Measurements from ENCODE around the gene PXT1. TPM values are rescaled to one million over a fixed set of nuclear protein-coding genes. Genes with fewer than 3 reads are reported as not detected.

Gene PXT1
- total RNA-seq, 2 experiments from 2014 or later, result 0.15 to 0.29 TPM

DNA sequence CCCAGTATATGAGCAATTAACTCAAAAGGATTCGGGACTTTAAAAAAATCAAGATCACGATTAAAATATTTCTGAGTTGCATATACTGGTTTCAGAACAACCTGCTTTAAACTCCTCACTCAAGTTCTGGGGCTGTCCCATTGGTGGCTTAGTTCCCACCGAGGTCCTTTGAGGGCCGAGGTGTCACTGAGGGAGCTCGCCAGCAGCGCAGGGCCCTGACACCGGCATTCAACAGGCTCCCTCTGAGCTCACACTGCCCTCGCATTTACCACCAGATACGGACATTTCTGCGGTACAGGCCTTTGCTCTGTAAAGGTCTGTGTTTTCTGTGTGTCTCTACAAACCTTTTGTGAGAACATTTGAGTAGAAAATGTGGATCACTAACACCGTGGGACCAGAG, 81.6 kb downstream of the PXT1 start:
- intact Hi-C loops (cut with micrococcal nuclease), result no loop called here
- H3K9me3 Mint-ChIP-seq, result no peaks in the 10 kb centered on the region
- no peaks in the 10 kb centered on the region for H3K36me3 Mint-ChIP-seq (ENCODE audit: low read depth)
- CTCF ChIA-PET, result interaction anchor here (1.3 to 3.7 kb wide), 6 partner anchors 17 to 338 kb away, joined by 3 to 26 read pairs (median 4); no protein-coding TSS in a partner anchor
- H3K27me3 Mint-ChIP-seq (ENCODE audit: low read depth), result no peaks in the 10 kb centered on the region
- no peak overlapping the region for H3K4me3 Mint-ChIP-seq
- H3K27ac Mint-ChIP-seq, result no peak overlapping the region
- peaks cover 7% of the 10 kb centered on the region for H3K4me1 Mint-ChIP-seq (ENCODE audit: low read depth)
- no peak for DNase-seq

- no peaks in the 10 kb centered on the region for H3K36me3 Mint-ChIP-seq (ENCODE audit: low read depth)
- no peaks in the 10 kb centered on the region for H3K27me3 Mint-ChIP-seq (ENCODE audit: low read depth)
- H3K4me3 Mint-ChIP-seq, result no peak overlapping the region
- no peaks in the 10 kb centered on the region for H3K9me3 Mint-ChIP-seq
- CTCF ChIA-PET, result interaction anchor here (0.7 to 3.7 kb wide), 15 partner anchors 8 to 338 kb away, joined by 3 to 26 read pairs (median 3); no protein-coding TSS in a partner anchor
- DNase-seq, result peak; percentile 83
- intact Hi-C loops (cut with micrococcal nuclease), result loop anchor here (1.0 kb wide), 5 partner anchors 19 to 333 kb away; partner anchors contain the start of gene MAPK14
- peaks cover 9% of the 10 kb centered on the region for H3K4me1 Mint-ChIP-seq (ENCODE audit: low read depth)
- H3K27ac Mint-ChIP-seq, result no peak overlapping the region
Measured at GRCh38 chr6:36360241-36361054, 82.2 kb downstream of the PXT1 start.

GRCh38 chr6:36358226-36358915, 84.3 kb downstream of the PXT1 start:
- no peak overlapping the region for H3K4me3 Mint-ChIP-seq

GRCh38 chr6:36357872-36358225, 84.8 kb downstream of the PXT1 start:
- DNase-seq, result peak; percentile 19
- no peak overlapping the region for H3K4me3 Mint-ChIP-seq
- H3K9me3 Mint-ChIP-seq, result peaks cover 3% of the 10 kb centered on the region
- peaks cover 2% of the 10 kb centered on the region for H3K27me3 Mint-ChIP-seq (ENCODE audit: low read depth)
- intact Hi-C loops (cut with micrococcal nuclease), result loop anchor here (5.0 kb wide), 1 partner anchor 161 kb away; the partner anchor contains the start of gene BRPF3
- peaks cover 10% of the 10 kb centered on the region for H3K4me1 Mint-ChIP-seq (ENCODE audit: low read depth)
- no peaks in the 10 kb centered on the region for H3K36me3 Mint-ChIP-seq (ENCODE audit: low read depth)
- H3K27ac Mint-ChIP-seq, result no peak overlapping the region
- CTCF ChIA-PET, result interaction anchor here (0.6 to 1.9 kb wide), 10 partner anchors 10 to 329 kb away, joined by 3 to 17 read pairs (median 3); partner anchors contain the start of genes BNIP5 and MAPK14

More at GRCh38 chr6:36358226-36358915, 84.3 kb downstream of the PXT1 start:
- no peaks in the 10 kb centered on the region for H3K9me3 Mint-ChIP-seq
- CTCF ChIA-PET, result interaction anchor here (0.6 to 1.9 kb wide), 12 partner anchors 9 to 330 kb away, joined by 3 to 17 read pairs (median 4); partner anchors contain the start of genes BNIP5 and MAPK14
- DNase-seq, result no peak
- peaks cover 2% of the 10 kb centered on the region for H3K27me3 Mint-ChIP-seq (ENCODE audit: low read depth)
- peaks cover 10% of the 10 kb centered on the region for H3K4me1 Mint-ChIP-seq (ENCODE audit: low read depth)
- no peak overlapping the region for H3K27ac Mint-ChIP-seq
- intact Hi-C loops (cut with micrococcal nuclease), result loop anchor here (5.0 kb wide), 1 partner anchor 161 kb away; the partner anchor contains the start of gene BRPF3
- H3K36me3 Mint-ChIP-seq (ENCODE audit: low read depth), result no peaks in the 10 kb centered on the region

GRCh38 chr6:36355819-36356218, 86.8 kb downstream of the PXT1 start:
- Mint-ChIP-seq H3K4me3 (no peak overlapping the region), H3K4me1 (ENCODE audit: low read depth) (peaks cover 10% of the 10 kb centered on the region), H3K36me3 (ENCODE audit: low read depth) (no peaks in the 10 kb centered on the region), H3K9me3 (peaks cover 5% of the 10 kb centered on the region), H3K27me3 (ENCODE audit: low read depth) (peaks cover 2% of the 10 kb centered on the region), H3K27ac (no peak overlapping the region)
- no peak for DNase-seq
- CTCF ChIA-PET, result interaction anchor here (0.6 kb wide), 1 partner anchor 28 kb away, joined by 4 read pairs; no protein-coding TSS in a partner anchor
- intact Hi-C loops (cut with micrococcal nuclease), result loop anchor here (5.0 kb wide), 1 partner anchor 159 kb away; the partner anchor contains the start of gene BRPF3

DNA sequence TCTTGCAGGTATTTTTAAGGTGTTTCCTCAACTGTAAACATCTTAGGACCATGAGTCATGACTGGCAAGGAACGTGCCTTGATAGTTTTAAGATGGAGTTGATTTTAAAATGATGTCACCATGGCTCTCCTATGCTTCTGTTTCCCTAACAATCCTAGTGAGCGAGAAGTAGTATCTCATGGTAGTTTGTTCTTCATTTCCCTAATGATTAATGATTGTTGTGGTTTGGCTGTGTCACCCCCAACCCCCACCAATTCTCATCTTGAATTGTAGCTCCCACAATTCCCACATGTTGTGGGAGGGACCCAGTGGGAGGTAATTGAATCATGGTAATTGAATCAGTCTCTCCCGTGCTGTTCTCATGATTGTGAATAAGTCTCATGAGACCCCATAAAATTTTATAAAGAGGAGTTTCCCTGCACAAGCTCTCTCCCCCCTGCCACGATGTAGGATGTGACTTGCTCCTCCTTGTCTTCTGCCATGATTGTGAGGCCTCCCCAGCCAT, 89.2 kb downstream of the PXT1 start:
- H3K27me3 Mint-ChIP-seq (ENCODE audit: low read depth), result peaks cover 2% of the 10 kb centered on the region
- H3K4me1 Mint-ChIP-seq (ENCODE audit: low read depth), result peaks cover 10% of the 10 kb centered on the region
- DNase-seq, result no peak
- H3K36me3 Mint-ChIP-seq (ENCODE audit: low read depth), result no peaks in the 10 kb centered on the region
- peaks cover 5% of the 10 kb centered on the region for H3K9me3 Mint-ChIP-seq
- no peak overlapping the region for H3K27ac Mint-ChIP-seq
- intact Hi-C loops (cut with micrococcal nuclease), result no loop called here
- CTCF ChIA-PET, result interaction anchor here (0.7 kb wide), 1 partner anchor 10 kb away, joined by 4 read pairs; no protein-coding TSS in a partner anchor
- H3K4me3 Mint-ChIP-seq, result no peak overlapping the region

DNA sequence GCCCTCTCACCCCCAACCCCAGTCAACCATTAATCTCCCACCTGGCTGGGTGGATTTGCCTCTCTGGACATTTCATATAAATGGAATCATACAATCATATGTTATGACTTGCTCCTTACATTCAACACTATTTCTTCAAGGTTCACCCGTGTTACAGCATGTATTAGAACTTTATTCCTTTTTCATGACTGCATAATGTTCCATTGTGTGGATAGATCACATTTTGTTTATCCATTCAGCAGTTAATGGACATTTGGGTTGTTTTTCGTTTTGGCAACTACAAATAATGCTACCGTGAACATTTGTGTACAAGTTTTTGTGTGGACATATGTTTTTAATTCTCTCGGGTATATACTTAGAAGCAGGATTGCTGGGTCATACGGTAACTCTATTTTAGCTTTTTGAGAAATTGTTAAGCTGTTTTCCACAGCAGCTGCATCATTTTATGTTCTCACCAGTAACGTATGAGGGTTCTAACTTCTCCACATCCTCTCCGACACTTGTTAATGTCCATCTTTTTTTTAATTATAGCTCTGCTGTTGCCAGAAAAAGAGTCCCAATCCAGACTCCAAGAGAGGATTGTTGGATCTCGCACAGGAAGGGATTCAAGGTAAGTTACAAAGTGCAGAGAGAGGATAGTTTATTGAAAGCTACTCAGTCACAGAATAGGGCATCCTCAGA, 90.0 kb downstream of the PXT1 start:
- Mint-ChIP-seq H3K27me3 (ENCODE audit: low read depth) (peaks cover 2% of the 10 kb centered on the region), H3K27ac (no peak overlapping the region), H3K4me3 (no peak overlapping the region), H3K36me3 (ENCODE audit: low read depth) (no peaks in the 10 kb centered on the region), H3K4me1 (ENCODE audit: low read depth) (peaks cover 4% of the 10 kb centered on the region), H3K9me3 (peaks cover 5% of the 10 kb centered on the region)
- CTCF ChIA-PET, result interaction anchor here (0.7 kb wide), 1 partner anchor 9 kb away, joined by 4 read pairs; no protein-coding TSS in a partner anchor
- no peak for DNase-seq
- intact Hi-C loops (cut with micrococcal nuclease), result no loop called here

- CTCF ChIA-PET, result interaction anchor here (0.7 to 3.6 kb wide), 3 partner anchors 8 to 10 kb away, joined by 3 to 16 read pairs (median 4); no protein-coding TSS in a partner anchor
- no peaks in the 10 kb centered on the region for H3K36me3 Mint-ChIP-seq (ENCODE audit: low read depth)
Measured at GRCh38 chr6:36350681-36351571, 91.7 kb downstream of the PXT1 start.

GRCh38 chr6:36350082-36350481, 92.6 kb downstream of the PXT1 start:
- intact Hi-C loops (cut with micrococcal nuclease), result no loop called here
- Mint-ChIP-seq H3K4me3 (no peak overlapping the region), H3K36me3 (ENCODE audit: low read depth) (no peaks in the 10 kb centered on the region), H3K27me3 (ENCODE audit: low read depth) (peaks cover 2% of the 10 kb centered on the region), H3K4me1 (ENCODE audit: low read depth) (no peaks in the 10 kb centered on the region), H3K9me3 (peaks cover 5% of the 10 kb centered on the region), H3K27ac (no peak overlapping the region)
- CTCF ChIA-PET, result interaction anchor here (0.7 to 3.6 kb wide), 3 partner anchors 9 to 105 kb away, joined by 3 to 16 read pairs (median 3); no protein-coding TSS in a partner anchor
- no peak for DNase-seq

More at GRCh38 chr6:36350681-36351571, 91.7 kb downstream of the PXT1 start:
- Mint-ChIP-seq H3K4me3 (no peak overlapping the region), H3K9me3 (peaks cover 5% of the 10 kb centered on the region), H3K27me3 (ENCODE audit: low read depth) (peaks cover 2% of the 10 kb centered on the region), H3K27ac (no peak overlapping the region), H3K4me1 (ENCODE audit: low read depth) (peaks cover 3% of the 10 kb centered on the region)
- DNase-seq, result no peak
- intact Hi-C loops (cut with micrococcal nuclease), result no loop called here

DNA sequence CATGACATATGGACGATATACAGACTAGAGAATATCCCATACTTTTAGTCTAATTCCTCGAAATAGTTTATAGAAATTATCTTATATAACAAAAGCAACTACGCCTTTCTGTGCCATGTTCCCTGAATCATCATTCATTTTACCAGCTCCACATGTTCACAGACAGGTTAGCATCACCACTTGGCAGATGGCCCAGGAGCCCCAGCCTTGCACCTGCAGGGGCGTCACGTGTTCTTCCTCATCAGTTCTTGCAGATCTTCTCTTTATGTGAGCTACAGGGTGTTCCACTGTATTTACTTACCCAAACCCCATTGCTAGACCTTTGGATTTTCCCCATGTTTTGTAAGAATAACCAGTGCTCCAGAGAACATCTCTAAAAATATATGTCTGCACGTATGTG, 93.4 kb downstream of the PXT1 start:
- no peaks in the 10 kb centered on the region for H3K36me3 Mint-ChIP-seq (ENCODE audit: low read depth)
- intact Hi-C loops (cut with micrococcal nuclease), result no loop called here
- no peaks in the 10 kb centered on the region for H3K4me1 Mint-ChIP-seq (ENCODE audit: low read depth)
- no peak overlapping the region for H3K27ac Mint-ChIP-seq
- H3K4me3 Mint-ChIP-seq, result no peak overlapping the region
- CTCF ChIA-PET, result interaction anchor here (0.7 to 3.6 kb wide), 3 partner anchors 8 to 104 kb away, joined by 3 to 16 read pairs (median 3); no protein-coding TSS in a partner anchor
- peaks cover 5% of the 10 kb centered on the region for H3K9me3 Mint-ChIP-seq
- peaks cover 2% of the 10 kb centered on the region for H3K27me3 Mint-ChIP-seq (ENCODE audit: low read depth)
- DNase-seq, result peak; percentile 59

DNA sequence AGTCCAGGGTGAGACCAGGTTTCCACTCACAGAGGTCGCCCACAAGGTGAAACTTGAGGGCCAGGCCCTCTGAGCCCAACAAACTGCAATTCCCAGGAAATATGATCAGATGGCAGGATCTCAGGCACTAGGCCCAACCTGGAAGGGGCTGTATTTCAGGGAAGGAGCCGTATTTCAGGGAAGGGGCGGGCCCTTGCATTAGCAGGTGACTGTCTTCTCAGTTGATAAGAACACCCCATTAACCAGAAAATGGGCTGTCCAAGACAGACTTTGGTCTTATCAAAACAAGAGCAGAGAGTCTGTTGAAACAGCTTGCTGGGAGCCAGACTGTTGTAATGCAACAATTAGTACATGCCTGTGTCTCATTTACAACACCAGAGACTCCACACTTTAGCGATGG, 95.0 kb downstream of the PXT1 start:
- CTCF ChIA-PET, result interaction anchor here (0.6 to 1.2 kb wide), 3 partner anchors 12 to 289 kb away, joined by 3 to 6 read pairs (median 3); no protein-coding TSS in a partner anchor
- peaks cover under 1% of the 10 kb centered on the region for H3K9me3 Mint-ChIP-seq
- H3K4me3 Mint-ChIP-seq, result no peak overlapping the region
- H3K27ac Mint-ChIP-seq, result no peak overlapping the region
- H3K36me3 Mint-ChIP-seq (ENCODE audit: low read depth), result no peaks in the 10 kb centered on the region
- no peak for DNase-seq
- intact Hi-C loops (cut with micrococcal nuclease), result no loop called here
- H3K27me3 Mint-ChIP-seq (ENCODE audit: low read depth), result no peaks in the 10 kb centered on the region
- H3K4me1 Mint-ChIP-seq (ENCODE audit: low read depth), result no peaks in the 10 kb centered on the region

All from activated naive CD4-positive, alpha-beta T cell treated with anti-CD3 and anti-CD28 coated beads for 36 hours (primary cell).